GM12878 (cell line): ENCODE results near the gene MSL1. TPM values are rescaled to one million over a fixed set of nuclear protein-coding genes. Genes with fewer than 3 reads are reported as not detected.

Source experiments
- ATAC-seq: fragments of 200-7000 bp; cut with Tn5 transposase; 3 replicates; pipeline ENCODE4 v1.9.1; 2020; ENCODE audit warnings: mild to moderate bottlenecking, moderate library complexity
- BruUV-seq: library from RNA; stranded (reverse); fragments of 400-500 nt; replicated peaks from 2 replicates; lab custom pipeline; 2021; lab: Mats Ljungman, UMichigan
- CTCF ChIA-PET: fragments of 300-600 bp; sonication (Branson Sonifier 250); formaldehyde crosslinking; extraction: SDS; loops from one replicate; lab custom pipeline; 2021; ENCODE audit warnings: inconsistent platforms; lab: Yijun Ruan, JAX
- POLR2A ChIA-PET: fragments of 350-600 bp; formaldehyde crosslinking; extraction: SDS; loops from one replicate; lab custom pipeline; 2021; ENCODE audit warnings: inconsistent platforms; lab: Charles Lee
- RAD21 ChIA-PET: fragments of 300-600 bp; sonication (Branson Sonifier 250); formaldehyde crosslinking; loops from one replicate; lab custom pipeline; 2023; ENCODE audit warnings: antibody characterized with exemption; ENCODE audit not compliant: unreplicated experiment; lab: Charles Lee
- SMC1A ChIA-PET: fragments of 300-600 bp; sonication (Branson Sonifier 250); formaldehyde crosslinking; loops from one replicate; lab custom pipeline; 2023; ENCODE audit not compliant: unreplicated experiment, uncharacterized antibody; lab: Charles Lee
- DNase-seq: peaks from one replicate; pipeline ENCODE4 v3.0.0-alpha.2; 2011; ENCODE audit warnings: low read depth, low spot score
- FAIRE-seq: peaks from 3 replicates; lab custom pipeline; 2011; peaks lifted over from hg19 to GRCh38; lab: Jason Lieb, UNC
- H2AFZ ChIP-seq: 2 replicates; pipeline ENCODE4 v1.6.0; 2011; ENCODE audit warnings: low read depth, low read length, control low read depth; ENCODE audit not compliant: control insufficient read depth
- H3K27ac ChIP-seq: 2 replicates; pipeline ENCODE4 v1.5.1; 2011; ENCODE audit warnings: control low read depth; ENCODE audit not compliant: control insufficient read depth, insufficient read depth
- H3K27me3 ChIP-seq, 2 experiments: replicated peaks in 1 of 2; 2 replicates each; pipeline versions ENCODE4 v1.6.0 to v1.6.1; 2011; ENCODE audit warnings: low read length in 1 of 2; ENCODE audit not compliant: control insufficient read depth in 2 of 2, insufficient read depth in 2 of 2
- H3K36me3 ChIP-seq, 2 experiments: 2 replicates each; pipeline ENCODE4 v1.5.1; 2011; ENCODE audit warnings: low read length in 1 of 2; ENCODE audit not compliant: control insufficient read depth in 2 of 2, insufficient read depth in 2 of 2
- H3K4me1 ChIP-seq: 2 replicates; pipeline ENCODE4 v1.6.1; 2011; ENCODE audit warnings: mild to moderate bottlenecking, low read length, moderate library complexity, mixed read lengths; ENCODE audit not compliant: control insufficient read depth, insufficient read depth
- H3K4me2 ChIP-seq: 2 replicates; pipeline ENCODE4 v1.6.0; 2011; ENCODE audit warnings: control low read depth; ENCODE audit not compliant: control insufficient read depth, insufficient read depth
- H3K4me3 ChIP-seq: fragments of 200-600 bp; sonication (generic); 2 replicates; pipeline ENCODE4 v1.5.1; 2016
- H3K79me2 ChIP-seq: 2 replicates; pipeline ENCODE4 v1.6.0; 2011; ENCODE audit warnings: low read length; ENCODE audit not compliant: control insufficient read depth, insufficient read depth
- H3K9ac ChIP-seq: 2 replicates; pipeline ENCODE4 v1.8.0; 2011; ENCODE audit warnings: low read length, control low read depth, mixed read lengths; ENCODE audit not compliant: control insufficient read depth, insufficient read depth
- H3K9me3 ChIP-seq: replicated peaks from 3 replicates; pipeline ENCODE4 v1.5.1; 2011; ENCODE audit warnings: mild to moderate bottlenecking, low read length; ENCODE audit not compliant: control insufficient read depth, insufficient read depth
- H4K20me1 ChIP-seq: 2 replicates; pipeline ENCODE4 v1.6.0; 2011; ENCODE audit not compliant: control insufficient read depth, insufficient read depth
- ATF2 ChIP-seq: IDR thresholded peaks from 2 replicates; pipeline ENCODE4 v1.6.1; 2012; ENCODE audit warnings: low read length, inconsistent platforms
- GATAD2B ChIP-seq: fragments of 450-650 bp; conservative IDR thresholded peaks from 2 replicates; pipeline ENCODE4 v1.6.1; 2017; ENCODE audit warnings: low read depth, mild to moderate bottlenecking, moderate library complexity
- SREBF1 ChIP-seq: IDR thresholded peaks from 2 replicates; pipeline ENCODE4 v1.6.1; 2012; ENCODE audit warnings: mild to moderate bottlenecking, low read length
- WGBS: methylation state at CpG from one replicate; pipeline ENCODE4 v1.1.6; 2016; ENCODE audit warnings: low lambda C conversion rate; ENCODE audit not compliant: insufficient replicate concordance, insufficient coverage; ENCODE audit errors: missing lambda C conversion rate; 5-methylcytosine and 5-hydroxymethylcytosine counted together
- in situ Hi-C: fragments of 300-500 bp; cut with MboI; formaldehyde crosslinking; loops from 9 replicates; pipeline ENCODE4 v1.14.3; 2018; ENCODE audit warnings: mixed read lengths
- intact Hi-C: fragments of 100-400 bp; cut with micrococcal nuclease; formaldehyde crosslinking; loops from one replicate; pipeline ENCODE4 v1.14.2; 2022; ENCODE audit not compliant: unreplicated experiment
- polyA plus RNA-seq, 11 experiments: library from polyadenylated mRNA; depleted of rRNA in 4 of 11; unstranded in 6 of 11; stranded (reverse) in 5 of 11; fragments of >200 nt; fragmentation: Nextera tagmentation in 4 of 11; fragmentation: Illumina TruSeq in 1 of 11; extraction: Ambion mirVana in 4 of 11; extraction: Trizol in 1 of 11; gene quantifications; 1 replicate in 1 of 11; 2 replicates in 10 of 11; pipeline versions ENCODE4 v1.2.1 to v1.2.3, GENCODE V29; 2011 to 2016; ENCODE audit warnings: inconsistent platforms in 2 of 11, missing spikeins in 2 of 11, low read depth in 1 of 11
- total RNA-seq, 4 experiments: library from RNA; depleted of rRNA in 3 of 4; stranded (reverse); fragments of >200 nt in 3 of 4; fragmentation: Illumina TruSeq in 1 of 4; extraction: Trizol in 1 of 4; gene quantifications; 2 replicates each; pipeline versions ENCODE4 v1.2.1 to v1.2.3, GENCODE V29; 2013 to 2021

The MSL1 gene
- total and polyA plus RNA-seq, 10 of the 15 experiments (the other 5 are each of a cell fraction or from before 2014, with no cell fraction given), result 6.1 to 95.2 (median 51.8) TPM

- ChIA-PET SMC1A (interaction anchor here (0.6 to 4.7 kb wide), 17 partner anchors 12 to 160 kb away, joined by 3 to 177 read pairs (median 4); partner anchors contain the start of genes CASC3, MED24 and MSL1), RAD21 (interaction anchor here (0.8 to 8.8 kb wide), 19 partner anchors 10 to 154 kb away, joined by 3 to 246 read pairs (median 5); partner anchors contain the start of genes CSF3 and NR1D1), CTCF (interaction anchor here (0.7 to 8.1 kb wide), 35 partner anchors 10 to 154 kb away, joined by 3 to 367 read pairs (median 6); partner anchors contain the start of genes CASC3, CSF3 and MED24), POLR2A (interaction anchor here (0.5 to 4.6 kb wide), 7 partner anchors 15 to 92 kb away, joined by 3 to 52 read pairs (median 4); partner anchors contain the start of gene MSL1)
- Histone ChIP-seq H3K9me3 (no peaks in the 10 kb centered on the region), H3K4me3 (no peak overlapping the region), H3K9ac (no peak overlapping the region), H3K79me2 (no peaks in the 10 kb centered on the region; the same call in none of the 2 replicates), H3K36me3 (peaks cover 29 to 32% of the 10 kb centered on the region in 2 experiments), H2AFZ (no peak overlapping the region), H3K27ac (no peak overlapping the region), H3K4me1 (no peaks in the 10 kb centered on the region), H3K27me3 (no peaks in the 10 kb centered on the region), H3K4me2 (no peak overlapping the region), H4K20me1 (no peaks in the 10 kb centered on the region)
- intact Hi-C loops, result loop anchor here (1.0 to 10.0 kb wide), 3 partner anchors 54 to 155 kb away; partner anchors contain the start of gene THRA
- in situ Hi-C loops, result loop anchor here (5.0 kb wide), 1 partner anchor 55 kb away; no protein-coding TSS in a partner anchor
- FAIRE-seq (no peak), DNase-seq (no peak), ATAC-seq (no peak)
- TF ChIP-seq ATF2 (no peak), SREBF1 (no peak), GATAD2B (no peak)
- 85% methylated on average over 3 of the region's 3 CpGs for WGBS
- BruUV-seq, result no TSS peak
These were observed 46.0 kb downstream of the MSL1 start for GRCh38 chr17:40167685-40168261.
